ENCODE data around the gene TCF7L1.

DNA sequence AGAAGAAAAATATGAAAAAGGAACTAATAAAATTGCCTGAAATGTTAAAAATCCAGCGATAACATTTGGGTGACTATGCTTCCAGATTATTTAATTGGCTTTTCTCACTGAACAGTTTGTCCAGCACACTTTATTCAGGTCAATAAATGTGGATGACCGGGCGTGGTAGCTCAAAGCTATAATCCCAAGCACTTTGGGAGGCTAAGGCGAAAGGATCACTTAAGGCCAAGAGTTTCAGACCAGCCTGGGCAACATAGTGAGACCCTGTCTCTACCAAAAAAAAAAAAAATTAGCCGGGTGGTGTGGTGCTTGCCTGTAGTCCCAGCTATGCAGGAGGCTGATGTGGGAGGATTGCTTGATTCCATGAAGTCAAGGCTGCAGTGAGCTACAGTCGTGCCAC is 139.2 kb downstream of the TCF7L1 start:
- no peak for TF ChIP-seq TAF1 (IDR thresholded peaks at IDR 0.05; ENCODE audit: low read depth)
- TF ChIP-seq, protein P1, sequence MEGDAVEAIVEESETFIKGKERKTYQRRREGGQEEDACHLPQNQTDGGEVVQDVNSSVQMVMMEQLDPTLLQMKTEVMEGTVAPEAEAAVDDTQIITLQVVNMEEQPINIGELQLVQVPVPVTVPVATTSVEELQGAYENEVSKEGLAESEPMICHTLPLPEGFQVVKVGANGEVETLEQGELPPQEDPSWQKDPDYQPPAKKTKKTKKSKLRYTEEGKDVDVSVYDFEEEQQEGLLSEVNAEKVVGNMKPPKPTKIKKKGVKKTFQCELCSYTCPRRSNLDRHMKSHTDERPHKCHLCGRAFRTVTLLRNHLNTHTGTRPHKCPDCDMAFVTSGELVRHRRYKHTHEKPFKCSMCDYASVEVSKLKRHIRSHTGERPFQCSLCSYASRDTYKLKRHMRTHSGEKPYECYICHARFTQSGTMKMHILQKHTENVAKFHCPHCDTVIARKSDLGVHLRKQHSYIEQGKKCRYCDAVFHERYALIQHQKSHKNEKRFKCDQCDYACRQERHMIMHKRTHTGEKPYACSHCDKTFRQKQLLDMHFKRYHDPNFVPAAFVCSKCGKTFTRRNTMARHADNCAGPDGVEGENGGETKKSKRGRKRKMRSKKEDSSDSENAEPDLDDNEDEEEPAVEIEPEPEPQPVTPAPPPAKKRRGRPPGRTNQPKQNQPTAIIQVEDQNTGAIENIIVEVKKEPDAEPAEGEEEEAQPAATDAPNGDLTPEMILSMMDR (IDR thresholded peaks at IDR 0.05; ENCODE audit: poor library complexity, severe bottlenecking) = no peak
- TF ChIP-seq EP300 (conservative IDR thresholded peaks at IDR 0.05; ENCODE audit: poor library complexity, severe bottlenecking) = no peak
- TF ChIP-seq, protein P2, sequence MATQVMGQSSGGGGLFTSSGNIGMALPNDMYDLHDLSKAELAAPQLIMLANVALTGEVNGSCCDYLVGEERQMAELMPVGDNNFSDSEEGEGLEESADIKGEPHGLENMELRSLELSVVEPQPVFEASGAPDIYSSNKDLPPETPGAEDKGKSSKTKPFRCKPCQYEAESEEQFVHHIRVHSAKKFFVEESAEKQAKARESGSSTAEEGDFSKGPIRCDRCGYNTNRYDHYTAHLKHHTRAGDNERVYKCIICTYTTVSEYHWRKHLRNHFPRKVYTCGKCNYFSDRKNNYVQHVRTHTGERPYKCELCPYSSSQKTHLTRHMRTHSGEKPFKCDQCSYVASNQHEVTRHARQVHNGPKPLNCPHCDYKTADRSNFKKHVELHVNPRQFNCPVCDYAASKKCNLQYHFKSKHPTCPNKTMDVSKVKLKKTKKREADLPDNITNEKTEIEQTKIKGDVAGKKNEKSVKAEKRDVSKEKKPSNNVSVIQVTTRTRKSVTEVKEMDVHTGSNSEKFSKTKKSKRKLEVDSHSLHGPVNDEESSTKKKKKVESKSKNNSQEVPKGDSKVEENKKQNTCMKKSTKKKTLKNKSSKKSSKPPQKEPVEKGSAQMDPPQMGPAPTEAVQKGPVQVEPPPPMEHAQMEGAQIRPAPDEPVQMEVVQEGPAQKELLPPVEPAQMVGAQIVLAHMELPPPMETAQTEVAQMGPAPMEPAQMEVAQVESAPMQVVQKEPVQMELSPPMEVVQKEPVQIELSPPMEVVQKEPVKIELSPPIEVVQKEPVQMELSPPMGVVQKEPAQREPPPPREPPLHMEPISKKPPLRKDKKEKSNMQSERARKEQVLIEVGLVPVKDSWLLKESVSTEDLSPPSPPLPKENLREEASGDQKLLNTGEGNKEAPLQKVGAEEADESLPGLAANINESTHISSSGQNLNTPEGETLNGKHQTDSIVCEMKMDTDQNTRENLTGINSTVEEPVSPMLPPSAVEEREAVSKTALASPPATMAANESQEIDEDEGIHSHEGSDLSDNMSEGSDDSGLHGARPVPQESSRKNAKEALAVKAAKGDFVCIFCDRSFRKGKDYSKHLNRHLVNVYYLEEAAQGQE (IDR thresholded peaks at IDR 0.05; ENCODE audit: borderline replicate concordance) = no peak
- TF ChIP-seq POLR2AphosphoS5 (IDR thresholded peaks at IDR 0.05) = no peak
- TF ChIP-seq MXI1 (conservative IDR thresholded peaks at IDR 0.05; ENCODE audit: poor library complexity, severe bottlenecking) = no peak
- TF ChIP-seq SMC3 (conservative IDR thresholded peaks at IDR 0.05; ENCODE audit: poor library complexity) = no peak
- no peak for TF ChIP-seq RAD21 (conservative IDR thresholded peaks at IDR 0.05)
